Osteocyte (in vitro differentiated cells): ENCODE results near the gene ACTL7A. TPM values are rescaled to one million over a fixed set of nuclear protein-coding genes. Genes with fewer than 3 reads are reported as not detected.

ENCODE experiments used
- DNase-seq: peaks from one replicate; pipeline ENCODE4 v3.0.0; 2021; ENCODE audit warnings: mixed read lengths; ENCODE audit not compliant: unreplicated experiment; ENCODE audit errors: extremely low spot score
- H3K27ac Mint-ChIP-seq: one replicate; pipeline ENCODE4 v1.8.0; 2021; ENCODE audit warnings: mild to moderate bottlenecking, mixed read lengths; ENCODE audit not compliant: unreplicated experiment
- H3K27me3 Mint-ChIP-seq: one replicate; pipeline ENCODE4 v1.8.0; 2021; ENCODE audit warnings: mixed read lengths; ENCODE audit not compliant: unreplicated experiment
- H3K36me3 Mint-ChIP-seq: one replicate; pipeline ENCODE4 v1.8.0; 2021; ENCODE audit warnings: mixed read lengths; ENCODE audit not compliant: unreplicated experiment
- H3K4me1 Mint-ChIP-seq: one replicate; pipeline ENCODE4 v1.8.0; 2021; ENCODE audit warnings: mixed read lengths; ENCODE audit not compliant: unreplicated experiment
- H3K4me3 Mint-ChIP-seq: one replicate; pipeline ENCODE4 v1.8.0; 2021; ENCODE audit warnings: mild to moderate bottlenecking, moderate library complexity, mixed read lengths; ENCODE audit not compliant: unreplicated experiment
- H3K9me3 Mint-ChIP-seq: one replicate; pipeline ENCODE4 v1.8.0; 2021; ENCODE audit warnings: mixed read lengths; ENCODE audit not compliant: unreplicated experiment
- CTCF ChIP-seq: fragments of 200-600 bp; sonication (generic); IDR thresholded peaks from 2 replicates; pipeline ENCODE4 v1.5.0; 2021; ENCODE audit warnings: antibody characterized with exemption, mild to moderate bottlenecking, moderate library complexity
- total RNA-seq: library from RNA; stranded (reverse); gene quantifications from 2 replicates; pipeline ENCODE4 v1.2.1, GENCODE V29; 2021

Gene ACTL7A
- total RNA-seq, 1 donor from 2014 or later = not detected

GRCh38 chr9:108876425-108876824 lies 14.4 kb downstream of the ACTL7A start:
- DNase-seq = no peak
- TF ChIP-seq CTCF = no peak
- Mint-ChIP-seq H3K27ac (no peak overlapping the region), H3K4me3 (no peak overlapping the region), H3K9me3 (peaks cover 8% of the 10 kb centered on the region), H3K36me3 (peaks cover 80% of the 10 kb centered on the region), H3K4me1 (no peaks in the 10 kb centered on the region), H3K27me3 (no peaks in the 10 kb centered on the region)

GRCh38 chr9:108877524-108877923 lies 15.5 kb downstream of the ACTL7A start:
- Mint-ChIP-seq H3K27me3 (no peaks in the 10 kb centered on the region), H3K9me3 (no peaks in the 10 kb centered on the region), H3K27ac (no peak overlapping the region), H3K36me3 (peaks cover 77% of the 10 kb centered on the region), H3K4me3 (no peak overlapping the region), H3K4me1 (no peaks in the 10 kb centered on the region)
- TF ChIP-seq CTCF = no peak
- DNase-seq = no peak

GRCh38 chr9:108880738-108881316 lies 18.8 kb downstream of the ACTL7A start:
- Mint-ChIP-seq H3K4me1 (peaks cover 3% of the 10 kb centered on the region), H3K36me3 (peaks cover 61% of the 10 kb centered on the region), H3K27me3 (no peaks in the 10 kb centered on the region)

GRCh38 chr9:108882052-108882888 lies 20.2 kb downstream of the ACTL7A start:
- no peak for DNase-seq
- peaks cover 57% of the 10 kb centered on the region for H3K36me3 Mint-ChIP-seq
- TF ChIP-seq CTCF = no peak
- peaks cover 5% of the 10 kb centered on the region for H3K9me3 Mint-ChIP-seq
- H3K4me1 Mint-ChIP-seq = peaks cover 7% of the 10 kb centered on the region
- no peak overlapping the region for H3K27ac Mint-ChIP-seq
- H3K4me3 Mint-ChIP-seq = no peak overlapping the region
- no peaks in the 10 kb centered on the region for H3K27me3 Mint-ChIP-seq

More at GRCh38 chr9:108880738-108881316, 18.8 kb downstream of the ACTL7A start:
- no peak for TF ChIP-seq CTCF
- Mint-ChIP-seq H3K9me3 (peaks cover 5% of the 10 kb centered on the region), H3K4me3 (no peak overlapping the region), H3K27ac (no peak overlapping the region)
- DNase-seq = no peak

- Mint-ChIP-seq H3K4me1 (peaks cover 7% of the 10 kb centered on the region), H3K9me3 (peaks cover 5% of the 10 kb centered on the region), H3K27me3 (no peaks in the 10 kb centered on the region), H3K27ac (no peak overlapping the region), H3K4me3 (no peak overlapping the region), H3K36me3 (peaks cover 53% of the 10 kb centered on the region)
- TF ChIP-seq CTCF = no peak
- DNase-seq = no peak
These were observed 21.0 kb downstream of the ACTL7A start for GRCh38 chr9:108883085-108883484.
